Body of pancreas (tissue), 4 donors: ENCODE data around the gene ALG6.

Source experiments
- POLR2A ChIP-seq, 3 donors: fragments of 450-650 bp; IDR thresholded peaks; one replicate each; pipeline ENCODE4 v1.6.1; 2016; ENCODE audit warnings: antibody characterized with exemption in 3 of 3, mild to moderate bottlenecking in 2 of 3
- TF ChIP-seq, protein P1 (sequence below), 7 experiments: fragments of 450-650 bp in 4 of 7; fragments of 200-600 bp in 3 of 7; sonication (generic) in 3 of 7; IDR thresholded peaks; one replicate each; pipeline ENCODE4 v1.5.1; 2016 to 2019; ENCODE audit warnings: antibody characterized with exemption in 7 of 7

- TF ChIP-seq, protein P1, sequence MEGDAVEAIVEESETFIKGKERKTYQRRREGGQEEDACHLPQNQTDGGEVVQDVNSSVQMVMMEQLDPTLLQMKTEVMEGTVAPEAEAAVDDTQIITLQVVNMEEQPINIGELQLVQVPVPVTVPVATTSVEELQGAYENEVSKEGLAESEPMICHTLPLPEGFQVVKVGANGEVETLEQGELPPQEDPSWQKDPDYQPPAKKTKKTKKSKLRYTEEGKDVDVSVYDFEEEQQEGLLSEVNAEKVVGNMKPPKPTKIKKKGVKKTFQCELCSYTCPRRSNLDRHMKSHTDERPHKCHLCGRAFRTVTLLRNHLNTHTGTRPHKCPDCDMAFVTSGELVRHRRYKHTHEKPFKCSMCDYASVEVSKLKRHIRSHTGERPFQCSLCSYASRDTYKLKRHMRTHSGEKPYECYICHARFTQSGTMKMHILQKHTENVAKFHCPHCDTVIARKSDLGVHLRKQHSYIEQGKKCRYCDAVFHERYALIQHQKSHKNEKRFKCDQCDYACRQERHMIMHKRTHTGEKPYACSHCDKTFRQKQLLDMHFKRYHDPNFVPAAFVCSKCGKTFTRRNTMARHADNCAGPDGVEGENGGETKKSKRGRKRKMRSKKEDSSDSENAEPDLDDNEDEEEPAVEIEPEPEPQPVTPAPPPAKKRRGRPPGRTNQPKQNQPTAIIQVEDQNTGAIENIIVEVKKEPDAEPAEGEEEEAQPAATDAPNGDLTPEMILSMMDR (IDR thresholded peaks at IDR 0.05), result no peak
- no peak for TF ChIP-seq POLR2A (IDR thresholded peaks at IDR 0.05)
Observed at GRCh38 chr1:63379583-63379982, 12.2 kb downstream of the ALG6 start.
